PFSK-1 (cell line): Measurements from ENCODE around the gene PRMT7.

ENCODE experiments used
- FOXP2 ChIP-seq: optimal IDR thresholded peaks from 2 replicates; pipeline ENCODE3; 2011; ENCODE audit warnings: borderline replicate concordance, control low read depth, inconsistent platforms; ENCODE audit not compliant: insufficient read depth; ENCODE audit errors: extremely low read length, extremely low read depth
- POLR2AphosphoS5 ChIP-seq: IDR thresholded peaks from 2 replicates; pipeline ENCODE4 v1.6.1; 2012; ENCODE audit warnings: low read depth, mild to moderate bottlenecking, control low read depth, low read length, moderate library complexity
- REST ChIP-seq, 2 experiments: IDR thresholded peaks; 2 replicates each; pipeline versions ENCODE4 v1.6.1 to v1.8.0; 2011 to 2012; ENCODE audit warnings: low read depth in 2 of 2, low read length in 2 of 2, control low read depth in 1 of 2, inconsistent platforms in 1 of 2, mild to moderate bottlenecking in 1 of 2, moderate library complexity in 1 of 2; ENCODE audit not compliant: insufficient read depth in 1 of 2
- TAF1 ChIP-seq: IDR thresholded peaks from 2 replicates; pipeline ENCODE4 v1.6.1; 2012; ENCODE audit warnings: low read length, control low read depth, borderline replicate concordance; ENCODE audit not compliant: insufficient read depth

- TF ChIP-seq FOXP2 = no peak
- TF ChIP-seq POLR2AphosphoS5 = no peak
- TF ChIP-seq TAF1 = no peak
- TF ChIP-seq REST (IDR thresholded peaks at IDR 0.05; ENCODE audit: insufficient read depth in 1 of 2, low read depth in 2 of 2, low read length in 2 of 2) = no peak
These were observed 27.7 kb downstream of the PRMT7 start for GRCh38 chr16:68338326-68339119.
